HG02870 (cell line): ENCODE data around the gene C21orf91.
A peak's percentile ranks its signal among the peaks of the same experiment; 100 is the strongest.

Experiments used
- ATAC-seq: cut with Tn5 transposase; IDR thresholded peaks from one replicate; pipeline ENCODE4 v1.9.1; 2021; ENCODE audit warnings: mild to moderate bottlenecking, moderate library complexity; ENCODE audit not compliant: unreplicated experiment

Gene C21orf91

GRCh38 chr21:17799414-17800164, 19.6 kb downstream of the C21orf91 start:
- no peak for ATAC-seq

GRCh38 chr21:17798796-17799195, 20.4 kb downstream of the C21orf91 start:
- no peak for ATAC-seq

- ATAC-seq: no peak
Measured at GRCh38 chr21:17797967-17798366, 21.2 kb downstream of the C21orf91 start.

GRCh38 chr21:17796503-17796902, 22.7 kb downstream of the C21orf91 start:
- no peak for ATAC-seq

- ATAC-seq: no peak
Measured at GRCh38 chr21:17796037-17796403, 23.1 kb downstream of the C21orf91 start.

GRCh38 chr21:17795146-17796036, 23.8 kb downstream of the C21orf91 start:
- no peak for ATAC-seq

GRCh38 chr21:17794518-17795145, 24.5 kb downstream of the C21orf91 start:
- no peak for ATAC-seq

- ATAC-seq: peak; percentile 65
Measured at GRCh38 chr21:17793246-17794123, 25.7 kb downstream of the C21orf91 start.

GRCh38 chr21:17789656-17790055, 29.5 kb downstream of the C21orf91 start:
- ATAC-seq: no peak

GRCh38 chr21:17789069-17789468, 30.1 kb downstream of the C21orf91 start:
- no peak for ATAC-seq

- no peak for ATAC-seq
Measured at GRCh38 chr21:17786851-17787181, 32.3 kb downstream of the C21orf91 start.

GRCh38 chr21:17786071-17786850, 32.9 kb downstream of the C21orf91 start:
- ATAC-seq: no peak

- no peak for ATAC-seq
Measured at GRCh38 chr21:17785403-17785788, 33.8 kb downstream of the C21orf91 start.

- ATAC-seq: peak; percentile 55
Measured at GRCh38 chr21:17784604-17785402, 34.4 kb downstream of the C21orf91 start.

- ATAC-seq: peak; percentile 39
Measured at GRCh38 chr21:17784180-17784598, 35.0 kb downstream of the C21orf91 start.

GRCh38 chr21:17783481-17784179, 35.5 kb downstream of the C21orf91 start:
- peak; percentile 24 for ATAC-seq

- ATAC-seq: no peak
Measured at GRCh38 chr21:17783003-17783402, 36.2 kb downstream of the C21orf91 start.

GRCh38 chr21:17782051-17782450, 37.1 kb downstream of the C21orf91 start:
- no peak for ATAC-seq

GRCh38 chr21:17781524-17781923, 37.6 kb downstream of the C21orf91 start:
- ATAC-seq: no peak
